Tibial nerve (tissue), 4 donors: ENCODE data around the gene LEF1. TPM values are rescaled to one million over a fixed set of nuclear protein-coding genes. Genes with fewer than 3 reads are reported as not detected.
A peak's percentile ranks its signal among the peaks of the same experiment; 100 is the strongest.

ENCODE experiments used
- DNase-seq, 2 donors: peaks; one replicate each; pipeline ENCODE4 v3.0.0-alpha.2; 2019; ENCODE audit warnings: low spot score in 2 of 2
- H3K27ac ChIP-seq, 4 donors: fragments of 200-600 bp; sonication (generic) in 3 of 4; one replicate each; pipeline ENCODE4 v1.5.1; 2017 to 2019; ENCODE audit warnings: mild to moderate bottlenecking in 1 of 4
- H3K27me3 ChIP-seq, 2 donors: fragments of 200-600 bp; sonication (generic) in 1 of 2; one replicate each; pipeline versions ENCODE4 v1.5.1 to v1.6.0; 2017 to 2019
- H3K36me3 ChIP-seq, 3 donors: fragments of 200-600 bp; sonication (generic); one replicate each; pipeline ENCODE4 v1.5.1; 2018 to 2019
- H3K4me1 ChIP-seq, 4 donors: fragments of 200-600 bp; sonication (generic) in 3 of 4; one replicate each; pipeline ENCODE4 v1.5.1; 2017 to 2019
- H3K4me3 ChIP-seq, 4 donors: fragments of 200-600 bp; sonication (generic) in 3 of 4; one replicate each; pipeline ENCODE4 v1.5.1; 2017 to 2019; ENCODE audit warnings: mild to moderate bottlenecking in 1 of 4, moderate library complexity in 1 of 4
- H3K9me3 ChIP-seq, 4 donors: fragments of 200-600 bp; sonication (generic) in 3 of 4; one replicate each; pipeline ENCODE4 v1.5.1; 2017 to 2019
- EP300 ChIP-seq, 2 donors: sonication (generic); formaldehyde crosslinking; IDR thresholded peaks; one replicate each; pipeline ENCODE4 v1.6.1; 2017; ENCODE audit warnings: antibody characterized with exemption in 2 of 2, mild to moderate bottlenecking in 1 of 2
- POLR2A ChIP-seq, 2 donors: fragments of 450-650 bp; IDR thresholded peaks; one replicate each; pipeline ENCODE4 v1.6.1; 2017; ENCODE audit warnings: antibody characterized with exemption in 2 of 2, mild to moderate bottlenecking in 2 of 2, moderate library complexity in 2 of 2
- WGBS, 2 donors: methylation state at CpG; one replicate each; pipeline ENCODE4 v1.1.5; 2018; 5-methylcytosine and 5-hydroxymethylcytosine counted together
- total RNA-seq, 4 donors: library from RNA; depleted of rRNA; stranded (reverse); fragments of >200 nt; gene quantifications; one replicate each; pipeline ENCODE4 v1.1.0, GENCODE V29; 2016
- TF ChIP-seq, protein P1 (sequence below), 5 experiments: fragments of 200-600 bp in 3 of 5; fragments of 450-650 bp in 2 of 5; sonication (generic) in 3 of 5; IDR thresholded peaks; one replicate each; pipeline ENCODE4 v1.5.1; 2016 to 2019; ENCODE audit warnings: antibody characterized with exemption in 5 of 5, mild to moderate bottlenecking in 3 of 5, moderate library complexity in 2 of 5

LEF1 gene
- total RNA-seq, 4 donors from 2014 or later: 1.9 to 11.7 (median 8.3) TPM

DNA sequence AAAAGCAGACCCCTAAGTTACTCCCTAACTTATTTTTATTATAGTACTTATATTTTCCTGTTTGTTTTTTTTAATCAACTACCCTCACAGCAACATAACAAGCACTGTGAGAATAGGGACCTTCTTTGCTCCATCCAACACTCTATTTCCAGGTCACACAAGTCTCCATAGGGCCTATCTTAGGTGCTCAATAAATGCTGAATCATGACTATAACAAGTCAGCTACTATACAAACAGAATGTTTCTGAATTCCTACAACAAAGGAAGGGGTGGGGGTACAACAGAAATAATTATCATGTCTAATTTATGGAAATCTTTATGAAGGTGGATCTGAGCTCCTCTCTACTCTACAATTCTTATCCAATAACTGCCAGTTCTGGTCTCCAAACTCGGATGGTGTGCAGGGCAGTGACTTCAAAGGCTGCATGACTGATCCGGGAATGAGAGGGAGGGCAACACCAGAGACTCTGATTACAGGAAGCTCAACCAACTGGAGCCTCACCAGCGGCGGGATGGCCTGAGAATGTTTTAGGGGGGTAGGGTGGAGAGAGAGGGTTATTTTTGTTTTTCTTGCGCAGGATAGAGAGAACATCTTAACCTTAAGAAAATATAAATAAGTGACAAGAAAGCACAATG, 107.9 kb downstream of the LEF1 start:
- H3K36me3 ChIP-seq: no peaks in the 10 kb centered on the region
- H3K27ac ChIP-seq: no peak overlapping the region
- no peak overlapping the region for H3K4me3 ChIP-seq
- H3K9me3 ChIP-seq: no peaks in the 10 kb centered on the region
- no peak for DNase-seq
- 68 to 75% methylated on average over 5 of the region's 5 CpGs for WGBS, 2 donors
- no peaks in the 10 kb centered on the region for H3K4me1 ChIP-seq
- no peak for TF ChIP-seq POLR2A (IDR thresholded peaks at IDR 0.05)
- H3K27me3 ChIP-seq: no peaks in the 10 kb centered on the region

DNA sequence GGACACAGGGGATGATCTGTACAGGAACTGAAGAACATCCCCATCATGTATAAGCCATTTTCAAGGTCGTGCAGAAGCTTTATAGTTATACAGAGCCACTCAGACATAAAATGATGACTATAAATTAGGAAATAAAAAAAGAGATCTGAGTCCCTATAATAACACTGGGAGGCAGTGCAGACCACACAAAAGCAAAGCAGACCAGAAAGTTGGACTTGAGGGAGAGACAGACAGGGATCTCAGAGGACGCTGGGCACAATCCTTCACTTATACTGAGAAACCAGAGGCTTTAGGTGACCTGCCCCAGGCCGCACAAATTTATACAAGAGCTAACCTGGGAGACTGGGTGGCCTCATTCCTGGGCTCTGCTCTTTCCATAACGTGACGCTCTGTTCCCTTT, 108.6 kb downstream of the LEF1 start:
- H3K27me3 ChIP-seq: no peaks in the 10 kb centered on the region
- H3K4me1 ChIP-seq: no peaks in the 10 kb centered on the region
- no peak overlapping the region for H3K4me3 ChIP-seq
- H3K9me3 ChIP-seq: no peaks in the 10 kb centered on the region
- no peaks in the 10 kb centered on the region for H3K36me3 ChIP-seq
- TF ChIP-seq, protein P1, sequence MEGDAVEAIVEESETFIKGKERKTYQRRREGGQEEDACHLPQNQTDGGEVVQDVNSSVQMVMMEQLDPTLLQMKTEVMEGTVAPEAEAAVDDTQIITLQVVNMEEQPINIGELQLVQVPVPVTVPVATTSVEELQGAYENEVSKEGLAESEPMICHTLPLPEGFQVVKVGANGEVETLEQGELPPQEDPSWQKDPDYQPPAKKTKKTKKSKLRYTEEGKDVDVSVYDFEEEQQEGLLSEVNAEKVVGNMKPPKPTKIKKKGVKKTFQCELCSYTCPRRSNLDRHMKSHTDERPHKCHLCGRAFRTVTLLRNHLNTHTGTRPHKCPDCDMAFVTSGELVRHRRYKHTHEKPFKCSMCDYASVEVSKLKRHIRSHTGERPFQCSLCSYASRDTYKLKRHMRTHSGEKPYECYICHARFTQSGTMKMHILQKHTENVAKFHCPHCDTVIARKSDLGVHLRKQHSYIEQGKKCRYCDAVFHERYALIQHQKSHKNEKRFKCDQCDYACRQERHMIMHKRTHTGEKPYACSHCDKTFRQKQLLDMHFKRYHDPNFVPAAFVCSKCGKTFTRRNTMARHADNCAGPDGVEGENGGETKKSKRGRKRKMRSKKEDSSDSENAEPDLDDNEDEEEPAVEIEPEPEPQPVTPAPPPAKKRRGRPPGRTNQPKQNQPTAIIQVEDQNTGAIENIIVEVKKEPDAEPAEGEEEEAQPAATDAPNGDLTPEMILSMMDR (IDR thresholded peaks at IDR 0.05): peak; percentile 14 to 49 (median 43)
- TF ChIP-seq POLR2A (IDR thresholded peaks at IDR 0.05) (no peak), EP300 (IDR thresholded peaks at IDR 0.05) (no peak)
- no peak overlapping the region for H3K27ac ChIP-seq
- 29 to 36% methylated on average over 5 of the region's 5 CpGs for WGBS, 2 donors
- peak in 1 of 2 donors; percentile 13 for DNase-seq

DNA sequence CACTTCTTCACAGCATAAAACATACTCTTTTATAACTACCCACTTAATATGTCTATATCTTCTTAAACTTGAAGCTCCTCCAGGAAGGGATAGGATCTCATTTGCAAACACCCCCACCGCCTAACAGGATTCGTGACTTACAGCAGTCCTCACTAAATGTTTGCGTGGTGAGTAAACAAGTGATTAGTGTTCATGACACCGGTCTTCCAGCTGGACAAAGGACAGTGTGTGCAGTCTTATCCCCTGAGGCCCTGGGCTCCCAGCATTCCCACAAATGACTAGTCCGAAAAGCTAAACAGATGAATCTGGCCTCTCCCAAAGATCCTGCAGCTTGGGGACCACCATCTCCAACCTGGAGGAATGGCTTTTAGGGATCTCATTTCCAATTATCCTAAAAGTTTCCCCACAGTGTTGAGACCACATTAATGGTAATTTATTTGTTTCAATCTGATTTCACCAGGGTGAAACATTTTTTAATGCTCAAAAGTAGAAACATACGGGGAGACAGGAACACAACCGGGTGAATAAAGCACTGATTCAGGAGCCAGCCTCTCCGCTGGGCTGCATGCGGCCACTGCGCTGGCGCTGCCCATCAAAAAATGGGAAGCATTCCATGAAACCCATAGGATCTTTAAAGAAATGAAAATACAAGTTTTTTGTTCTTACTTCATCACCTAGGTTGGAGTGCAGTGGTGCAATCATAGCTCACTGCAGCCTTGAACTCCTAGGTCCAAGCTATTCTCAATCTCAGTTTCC, 109.9 kb downstream of the LEF1 start:
- no peak overlapping the region for H3K27ac ChIP-seq
- H3K27me3 ChIP-seq: no peaks in the 10 kb centered on the region
- no peaks in the 10 kb centered on the region for H3K4me1 ChIP-seq
- DNase-seq: no peak
- no peak overlapping the region for H3K4me3 ChIP-seq
- TF ChIP-seq POLR2A (IDR thresholded peaks at IDR 0.05): no peak
- TF ChIP-seq EP300 (IDR thresholded peaks at IDR 0.05): no peak
- TF ChIP-seq, protein P1 (IDR thresholded peaks at IDR 0.05): no peak
- H3K9me3 ChIP-seq: no peaks in the 10 kb centered on the region
- WGBS, 2 donors: 62 to 68% methylated on average over 11 of the region's 11 CpGs
- H3K36me3 ChIP-seq: no peaks in the 10 kb centered on the region

DNA sequence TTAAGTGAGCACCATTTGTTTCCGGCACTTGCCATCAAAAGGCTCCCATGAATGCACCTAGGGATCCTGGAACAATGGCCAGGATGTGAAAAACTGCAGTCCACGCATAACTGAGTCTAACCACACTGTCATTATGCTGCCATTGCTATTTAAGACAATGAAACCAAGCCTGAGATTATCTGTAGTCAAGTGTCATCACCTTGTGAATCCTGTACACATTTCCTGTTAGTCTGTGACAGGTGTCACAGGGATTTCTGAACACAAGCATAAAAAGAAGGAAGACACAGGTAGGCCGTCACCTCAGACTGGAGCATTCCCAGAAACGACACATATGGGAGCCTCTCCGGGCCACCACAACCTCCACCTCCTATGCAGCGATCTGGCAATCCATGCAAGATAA, 112.3 kb downstream of the LEF1 start:
- no peaks in the 10 kb centered on the region for H3K4me1 ChIP-seq
- H3K4me3 ChIP-seq: no peak overlapping the region
- 79 to 81% methylated on average over 6 of the region's 6 CpGs for WGBS, 2 donors
- no peak overlapping the region for H3K27ac ChIP-seq
- no peaks in the 10 kb centered on the region for H3K27me3 ChIP-seq
- no peak for DNase-seq
- H3K9me3 ChIP-seq: no peaks in the 10 kb centered on the region
- no peaks in the 10 kb centered on the region for H3K36me3 ChIP-seq
- TF ChIP-seq EP300 (IDR thresholded peaks at IDR 0.05) (no peak), POLR2A (IDR thresholded peaks at IDR 0.05) (no peak)
- TF ChIP-seq, protein P1 (IDR thresholded peaks at IDR 0.05): no peak

DNA sequence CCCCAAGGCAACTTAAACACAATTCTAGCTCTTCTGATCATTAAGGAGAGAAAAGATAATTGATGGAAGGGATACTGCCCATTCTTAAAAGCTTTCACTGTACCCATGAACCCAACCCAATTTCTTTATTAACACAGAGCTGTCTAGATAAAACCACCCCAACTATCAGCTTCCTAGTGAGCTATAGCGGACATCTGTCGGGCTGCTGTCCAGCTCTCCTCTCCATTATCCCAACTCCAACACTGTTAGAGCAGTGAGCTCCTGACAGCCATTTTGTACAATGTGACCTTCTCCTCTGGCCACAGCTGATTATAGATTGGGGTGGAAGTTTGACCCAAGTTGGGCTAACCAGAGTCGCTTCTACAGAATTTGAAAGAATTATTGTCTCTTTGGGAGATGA, 112.9 kb downstream of the LEF1 start:
- Histone ChIP-seq H3K27ac (no peak overlapping the region), H3K4me3 (no peak overlapping the region), H3K9me3 (no peaks in the 10 kb centered on the region), H3K4me1 (no peaks in the 10 kb centered on the region), H3K36me3 (no peaks in the 10 kb centered on the region), H3K27me3 (no peaks in the 10 kb centered on the region)
- 86 to 93% methylated on average over 3 of the region's 3 CpGs for WGBS, 2 donors
- TF ChIP-seq EP300 (IDR thresholded peaks at IDR 0.05): no peak
- TF ChIP-seq POLR2A (IDR thresholded peaks at IDR 0.05): no peak
- TF ChIP-seq, protein P1 (IDR thresholded peaks at IDR 0.05): no peak
- DNase-seq: no peak
